Activated naive CD8-positive, alpha-beta T cell treated with anti-CD3 and anti-CD28 coated beads for 36 hours (primary cell): ENCODE data around the gene EIF2B2. TPM values are rescaled to one million over a fixed set of nuclear protein-coding genes. Genes with fewer than 3 reads are reported as not detected.

Source experiments
- DNase-seq: peaks from one replicate; pipeline ENCODE4 v3.0.0; 2021
- H3K27ac Mint-ChIP-seq: one replicate; pipeline ENCODE4 v1.8.0; 2022; ENCODE audit warnings: mild to moderate bottlenecking, moderate library complexity, mixed read lengths
- H3K27me3 Mint-ChIP-seq: one replicate; pipeline ENCODE4 v1.8.0; 2022; ENCODE audit warnings: mild to moderate bottlenecking, mixed read lengths
- H3K36me3 Mint-ChIP-seq: one replicate; pipeline ENCODE4 v1.8.0; 2021; ENCODE audit warnings: mild to moderate bottlenecking, mixed read lengths
- H3K4me1 Mint-ChIP-seq: one replicate; pipeline ENCODE4 v1.8.0; 2021; ENCODE audit warnings: mixed read lengths
- H3K4me3 Mint-ChIP-seq: one replicate; pipeline ENCODE4 v1.8.0; 2022; ENCODE audit warnings: mild to moderate bottlenecking, moderate library complexity, mixed read lengths
- H3K9me3 Mint-ChIP-seq: one replicate; pipeline ENCODE4 v1.8.0; 2022; ENCODE audit warnings: mixed read lengths
- total RNA-seq, 2 experiments: library from RNA; stranded (reverse); gene quantifications; one replicate each; pipeline ENCODE4 v1.2.3, GENCODE V29; 2021

The EIF2B2 gene
- total RNA-seq = 10 to 100 TPM; 55.6 to 60.1 TPM

DNA sequence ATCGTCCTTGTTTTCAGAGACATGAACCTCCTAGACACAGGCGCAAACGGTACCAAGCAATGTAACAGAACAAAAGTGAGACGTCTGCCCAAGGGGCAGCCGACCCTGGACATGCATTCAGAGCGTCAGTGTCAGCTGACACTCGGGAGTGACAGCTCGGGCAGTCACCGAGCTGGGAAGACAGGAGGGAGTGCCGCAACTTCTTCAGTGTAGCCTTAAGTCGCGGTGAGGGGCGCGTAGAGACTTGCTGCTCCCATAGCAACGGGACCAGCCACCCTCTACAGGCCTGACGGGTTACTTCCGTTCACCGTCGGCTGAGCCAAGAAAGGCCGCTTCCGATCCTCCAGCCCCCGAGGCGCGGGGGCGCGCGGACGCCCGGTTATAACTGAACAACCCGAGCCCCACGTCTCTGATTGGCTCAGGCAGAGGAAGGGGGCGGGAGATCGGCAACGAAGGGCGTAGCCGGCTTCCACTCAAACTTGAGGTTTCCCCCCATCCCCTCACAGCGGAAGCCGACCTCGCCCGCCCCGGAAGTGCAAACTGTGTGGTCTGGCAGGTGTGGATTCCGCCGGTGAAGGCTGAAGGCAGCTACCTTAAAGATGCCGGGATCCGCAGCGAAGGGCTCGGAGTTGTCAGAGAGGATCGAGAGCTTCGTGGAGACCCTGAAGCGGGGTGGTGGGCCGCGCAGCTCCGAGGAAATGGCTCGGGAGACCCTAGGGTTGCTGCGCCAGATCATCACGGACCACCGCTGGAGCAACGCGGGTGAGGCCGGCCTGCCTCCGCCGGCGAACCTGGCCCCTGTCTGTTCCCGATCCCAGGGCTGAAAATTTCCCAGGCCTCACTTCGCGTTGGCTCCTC, at the start of gene EIF2B2:
TSS of gene EIF2B2 (plus strand) at position 530 of the 858 bp plus-strand sequence. CDS start at position 600, 70 bp downstream.
- H3K27ac Mint-ChIP-seq = peak within 1 kb of the TSS; percentile 95
- no peaks in the 10 kb centered on the region for H3K27me3 Mint-ChIP-seq
- peaks cover 28% of the 10 kb centered on the region for H3K36me3 Mint-ChIP-seq
- H3K4me3 Mint-ChIP-seq = peak within 1 kb of the TSS; percentile 99
- peak; percentile 98 for DNase-seq
- peaks cover 31% of the 10 kb centered on the region for H3K4me1 Mint-ChIP-seq
- H3K9me3 Mint-ChIP-seq = no peaks in the 10 kb centered on the region

DNA sequence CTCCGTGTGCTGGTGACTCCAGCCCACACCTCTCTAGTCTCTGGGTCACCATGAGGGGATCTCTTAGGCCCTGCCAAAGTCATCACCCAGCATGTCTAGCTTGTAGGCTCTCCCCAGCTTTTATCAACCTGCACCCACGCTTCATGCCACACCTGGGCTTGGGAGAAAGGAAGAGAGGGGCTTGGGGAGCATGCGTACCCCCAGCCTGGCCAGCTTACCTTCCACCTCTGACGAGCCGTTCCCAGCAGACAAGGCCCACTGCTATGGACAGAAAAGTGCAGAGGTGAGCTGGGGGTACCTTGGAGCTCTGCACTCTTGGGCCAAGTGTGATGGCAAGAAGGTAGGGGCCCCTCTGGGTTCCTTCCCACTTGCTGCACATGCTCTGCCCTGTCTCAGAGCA, 49.0 kb upstream of the EIF2B2 start:
- Mint-ChIP-seq H3K9me3 (no peaks in the 10 kb centered on the region), H3K36me3 (no peaks in the 10 kb centered on the region), H3K4me1 (no peaks in the 10 kb centered on the region), H3K27me3 (peaks cover 14% of the 10 kb centered on the region), H3K27ac (no peak overlapping the region), H3K4me3 (no peak overlapping the region)
- DNase-seq = no peak

DNA sequence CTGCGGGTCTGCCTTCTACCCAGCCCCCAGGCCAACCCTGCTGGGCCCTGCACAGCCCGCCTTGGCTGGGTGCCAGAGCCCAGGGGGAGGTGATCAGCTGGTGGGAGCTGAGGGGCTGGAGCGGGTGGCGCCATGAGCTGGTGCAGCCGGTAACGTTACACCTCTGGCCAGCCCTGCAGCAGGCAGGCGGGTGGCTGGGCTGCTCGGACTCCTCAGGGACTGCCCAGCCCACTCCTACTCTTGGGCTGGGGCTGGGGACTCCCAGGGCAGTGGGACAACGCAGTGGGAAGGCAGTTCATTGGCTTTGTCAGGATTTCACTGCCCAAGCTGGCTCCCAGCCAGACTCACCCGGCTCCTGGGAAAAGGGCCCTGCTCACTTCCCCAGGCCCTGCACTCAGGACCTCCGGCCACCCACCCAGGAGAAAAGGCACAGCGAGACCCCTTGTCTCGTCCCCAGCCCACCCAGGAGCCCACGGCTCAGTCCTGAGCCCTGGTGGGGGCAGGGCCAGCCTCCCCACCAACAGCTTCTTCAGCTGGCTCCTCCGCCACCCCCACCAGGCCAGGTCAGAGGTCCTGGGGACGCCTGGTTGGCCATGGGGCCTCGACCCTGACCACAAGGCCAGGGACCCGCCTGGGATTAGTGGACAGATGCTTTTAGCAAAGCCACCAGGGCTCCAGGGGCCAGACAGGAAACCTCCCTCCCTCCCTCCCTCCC, 48.3 kb upstream of the EIF2B2 start:
- Mint-ChIP-seq H3K27ac (no peak overlapping the region), H3K4me3 (no peak overlapping the region), H3K4me1 (no peaks in the 10 kb centered on the region), H3K27me3 (peaks cover 14% of the 10 kb centered on the region), H3K36me3 (no peaks in the 10 kb centered on the region), H3K9me3 (no peaks in the 10 kb centered on the region)
- no peak for DNase-seq

DNA sequence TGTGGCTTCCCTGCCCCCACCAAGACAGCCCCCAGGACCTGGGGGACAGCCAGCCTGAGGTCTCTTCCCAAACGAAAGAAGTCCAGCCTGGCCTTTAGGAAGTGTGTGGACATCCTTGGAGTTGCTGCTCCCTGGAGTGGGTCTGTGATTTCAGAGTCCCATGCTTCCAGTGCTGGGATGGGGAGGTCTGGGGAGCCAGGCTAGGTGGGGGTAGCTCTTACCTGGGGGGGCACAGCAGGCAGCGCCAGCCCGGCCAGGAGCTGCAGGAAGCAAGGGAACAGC, 47.8 kb upstream of the EIF2B2 start:
- Mint-ChIP-seq H3K4me3 (no peak overlapping the region), H3K9me3 (no peaks in the 10 kb centered on the region), H3K4me1 (no peaks in the 10 kb centered on the region), H3K36me3 (no peaks in the 10 kb centered on the region), H3K27ac (no peak overlapping the region), H3K27me3 (peaks cover 14% of the 10 kb centered on the region)
- DNase-seq = no peak

DNA sequence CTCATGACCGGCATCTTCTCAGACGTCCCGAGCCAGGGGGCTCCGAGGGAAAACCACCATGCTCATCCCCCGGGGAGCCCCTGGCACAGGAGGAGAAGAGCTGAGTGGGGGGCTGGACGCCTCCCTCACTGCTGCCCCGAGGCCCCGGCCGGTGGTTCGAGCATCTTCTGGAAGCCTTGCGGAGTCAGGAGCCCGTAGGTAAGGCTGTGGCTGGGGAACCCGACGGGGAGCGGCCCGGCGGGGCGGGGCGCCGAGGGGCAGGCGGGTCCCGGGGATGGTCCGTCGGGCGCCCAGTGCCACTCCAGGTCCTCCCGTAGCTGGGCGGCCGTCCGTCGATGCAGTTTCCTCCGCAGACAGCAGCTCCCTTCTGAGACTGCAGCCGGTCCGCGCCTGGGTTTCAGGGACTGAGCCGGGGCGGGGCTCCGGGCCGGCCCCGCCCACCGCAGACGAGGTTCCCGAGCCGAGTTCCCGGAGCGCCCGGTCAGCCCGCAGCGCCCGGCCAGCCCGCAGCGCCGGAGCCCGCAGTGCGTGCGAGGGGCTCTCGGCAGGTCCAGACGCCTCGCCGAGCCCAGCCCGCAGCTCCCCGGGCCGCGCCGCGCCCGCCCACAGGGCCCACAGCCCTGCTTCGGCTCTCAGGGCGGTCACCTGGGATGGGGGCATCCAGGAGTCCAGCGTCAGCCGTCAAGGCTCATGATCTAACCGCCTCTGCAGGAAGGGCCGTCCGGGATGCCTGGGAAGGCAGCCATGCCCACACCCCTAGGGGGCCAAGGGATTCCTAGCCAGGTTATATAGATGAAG, 47.3 kb upstream of the EIF2B2 start, which contains the start of gene PGF:
TSS of gene PGF (minus strand) at position 369 of the 798 bp plus-strand sequence. CDS start at position 14, 355 bp downstream.
- Mint-ChIP-seq H3K9me3 (no peaks in the 10 kb centered on the region), H3K27ac (no peak within 1 kb of the TSS), H3K4me3 (peak within 1 kb of the TSS; percentile 53), H3K4me1 (no peaks in the 10 kb centered on the region), H3K36me3 (no peaks in the 10 kb centered on the region), H3K27me3 (peaks cover 14% of the 10 kb centered on the region)
- DNase-seq = peak; percentile 21

DNA sequence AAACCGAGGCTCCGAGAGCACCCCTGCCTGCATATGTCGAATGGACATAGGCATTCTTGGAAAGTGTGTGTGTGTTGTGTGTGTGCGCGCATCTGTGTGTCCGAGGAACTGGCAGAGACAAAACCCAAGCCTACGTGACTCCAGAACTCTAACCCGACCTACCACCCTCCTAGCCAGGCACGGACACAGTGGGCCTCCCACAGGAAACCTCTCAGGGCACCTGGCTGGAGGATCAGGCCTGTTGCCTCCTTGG, 46.8 kb upstream of the EIF2B2 start:
- H3K27me3 Mint-ChIP-seq = peaks cover 14% of the 10 kb centered on the region
- no peak overlapping the region for H3K27ac Mint-ChIP-seq
- no peaks in the 10 kb centered on the region for H3K36me3 Mint-ChIP-seq
- H3K9me3 Mint-ChIP-seq = no peaks in the 10 kb centered on the region
- H3K4me3 Mint-ChIP-seq = no peak overlapping the region
- H3K4me1 Mint-ChIP-seq = no peaks in the 10 kb centered on the region
- DNase-seq = no peak

DNA sequence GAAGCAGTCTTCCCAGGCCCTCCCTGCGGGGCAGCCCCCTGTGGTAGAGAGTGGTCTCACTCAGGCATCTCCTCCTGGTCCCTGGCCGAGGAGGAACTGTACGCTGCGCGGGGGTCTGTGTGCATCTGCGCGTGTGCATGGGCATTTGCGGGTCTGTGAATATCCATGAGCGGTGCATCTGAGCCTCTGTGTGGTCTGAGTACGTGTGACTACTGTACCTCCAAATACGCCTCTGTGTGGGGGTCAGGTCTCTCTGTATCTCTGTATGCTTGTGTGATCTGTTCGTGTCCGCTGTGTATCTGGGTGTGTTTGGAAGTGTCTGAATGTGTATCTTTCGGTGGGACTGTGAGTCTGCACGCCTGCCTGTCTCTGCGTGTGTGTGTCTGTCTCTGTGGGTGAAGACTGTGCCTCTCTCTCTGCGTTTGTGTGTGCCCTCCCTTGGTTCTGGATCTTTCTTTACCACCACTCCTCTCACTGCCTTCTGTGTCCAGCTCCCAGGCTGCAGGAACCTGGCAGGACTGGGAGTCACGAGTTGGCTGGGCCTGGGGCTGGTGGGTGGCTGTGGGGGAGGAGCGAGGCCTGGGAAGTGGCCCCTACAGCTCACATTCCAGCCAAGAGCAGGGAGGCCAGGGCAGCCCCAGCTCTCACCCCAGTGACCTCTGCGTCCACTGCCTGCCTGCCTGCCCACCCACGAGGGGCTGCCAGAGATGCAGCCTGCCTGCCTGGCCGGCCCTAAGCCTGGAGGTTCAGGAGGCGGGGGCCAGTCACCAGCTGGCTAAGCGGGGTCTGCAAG, 46.2 kb upstream of the EIF2B2 start:
- H3K4me3 Mint-ChIP-seq = no peak overlapping the region
- DNase-seq = no peak
- H3K36me3 Mint-ChIP-seq = no peaks in the 10 kb centered on the region
- no peaks in the 10 kb centered on the region for H3K9me3 Mint-ChIP-seq
- H3K27me3 Mint-ChIP-seq = peaks cover 14% of the 10 kb centered on the region
- no peak overlapping the region for H3K27ac Mint-ChIP-seq
- H3K4me1 Mint-ChIP-seq = no peaks in the 10 kb centered on the region

DNA sequence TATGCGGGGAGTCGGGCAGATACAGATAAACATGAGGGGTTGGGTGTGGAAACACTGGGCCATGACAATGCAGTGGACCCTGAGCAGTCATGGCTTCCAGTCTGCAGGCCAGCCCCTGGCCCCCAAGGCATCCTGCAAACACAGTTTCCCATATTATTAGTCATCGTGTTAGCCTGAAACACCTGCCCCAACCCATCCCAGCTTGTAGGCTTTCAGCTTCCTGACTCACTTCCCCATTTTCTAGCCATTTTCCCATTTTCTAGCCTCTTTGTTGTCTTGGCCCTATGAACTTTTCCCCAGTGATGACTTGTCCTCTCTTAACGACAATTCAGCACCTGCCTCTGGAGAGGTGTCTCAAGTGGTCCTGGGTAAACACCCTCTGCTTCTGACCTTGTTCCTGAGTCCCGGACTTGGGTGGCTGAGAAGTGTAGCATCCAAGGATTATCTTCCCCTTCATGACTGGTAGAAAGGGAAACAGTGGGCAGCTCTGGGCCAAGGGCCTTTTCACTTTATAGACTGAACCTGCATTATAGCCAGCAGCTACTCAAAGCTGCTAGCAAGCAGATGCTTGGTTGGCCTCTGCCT, 43.0 kb upstream of the EIF2B2 start:
- Mint-ChIP-seq H3K27ac (no peak overlapping the region), H3K27me3 (peaks cover 5% of the 10 kb centered on the region), H3K4me3 (no peak overlapping the region), H3K36me3 (no peaks in the 10 kb centered on the region), H3K9me3 (no peaks in the 10 kb centered on the region), H3K4me1 (peaks cover 7% of the 10 kb centered on the region)
- DNase-seq = no peak

DNA sequence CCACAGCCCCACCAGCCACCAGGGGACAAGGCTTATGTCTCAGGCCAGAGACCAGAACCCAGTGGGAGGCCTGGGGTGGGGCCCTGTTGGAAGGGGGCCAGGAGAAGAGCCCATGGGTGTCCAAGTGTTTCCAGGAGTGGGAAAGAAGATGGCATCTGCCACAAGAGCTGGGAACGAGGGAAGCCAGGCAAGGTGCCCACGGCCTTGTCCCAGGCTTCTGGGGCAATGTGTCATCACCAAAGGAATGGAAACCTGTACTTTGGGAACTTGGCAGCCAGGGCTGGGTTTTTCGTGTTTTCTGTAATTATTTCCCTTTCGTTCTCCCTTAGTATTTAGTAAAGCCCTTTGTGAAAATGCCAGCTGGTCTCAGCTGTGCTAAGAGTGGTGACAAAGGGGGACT, 42.0 kb upstream of the EIF2B2 start:
- Mint-ChIP-seq H3K27me3 (peaks cover 5% of the 10 kb centered on the region), H3K9me3 (no peaks in the 10 kb centered on the region), H3K4me3 (no peak overlapping the region), H3K4me1 (peaks cover 7% of the 10 kb centered on the region), H3K36me3 (no peaks in the 10 kb centered on the region), H3K27ac (no peak overlapping the region)
- no peak for DNase-seq

DNA sequence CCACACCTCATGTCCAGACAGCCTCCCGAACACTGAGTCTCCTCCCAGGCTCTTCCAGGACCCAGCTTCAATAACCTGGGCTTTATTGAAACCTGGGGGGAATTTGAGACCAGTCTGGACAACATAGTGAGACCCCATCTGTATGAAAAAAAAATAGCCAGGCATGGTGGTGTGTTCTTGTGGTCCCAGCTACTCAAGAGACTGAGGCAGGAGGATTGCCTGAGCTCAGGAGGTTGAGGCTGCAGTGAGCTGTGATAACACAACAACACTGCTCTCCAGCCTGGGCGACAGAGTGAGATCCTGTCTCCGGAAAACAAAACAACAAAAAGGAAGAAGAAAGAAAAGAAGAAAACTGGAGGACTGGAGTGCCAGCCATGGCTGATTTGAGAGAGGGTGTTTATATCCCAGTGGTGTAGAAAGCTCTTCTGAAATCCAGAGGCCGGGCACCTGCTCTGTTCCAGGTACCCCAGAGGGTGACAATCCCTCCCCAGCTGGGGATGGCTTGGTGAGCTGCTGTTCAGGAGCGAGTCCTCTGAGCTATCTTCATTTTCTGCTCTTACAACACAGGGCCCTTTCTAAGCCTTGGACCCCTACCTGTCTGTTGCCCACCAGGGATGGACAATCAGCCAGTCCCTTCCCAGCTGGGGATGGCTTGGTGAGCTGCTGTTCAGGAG, 41.3 kb upstream of the EIF2B2 start:
- no peak for DNase-seq
- Mint-ChIP-seq H3K9me3 (no peaks in the 10 kb centered on the region), H3K27ac (no peak overlapping the region), H3K27me3 (peaks cover 3% of the 10 kb centered on the region), H3K4me1 (peaks cover 7% of the 10 kb centered on the region), H3K36me3 (no peaks in the 10 kb centered on the region), H3K4me3 (no peak overlapping the region)

DNA sequence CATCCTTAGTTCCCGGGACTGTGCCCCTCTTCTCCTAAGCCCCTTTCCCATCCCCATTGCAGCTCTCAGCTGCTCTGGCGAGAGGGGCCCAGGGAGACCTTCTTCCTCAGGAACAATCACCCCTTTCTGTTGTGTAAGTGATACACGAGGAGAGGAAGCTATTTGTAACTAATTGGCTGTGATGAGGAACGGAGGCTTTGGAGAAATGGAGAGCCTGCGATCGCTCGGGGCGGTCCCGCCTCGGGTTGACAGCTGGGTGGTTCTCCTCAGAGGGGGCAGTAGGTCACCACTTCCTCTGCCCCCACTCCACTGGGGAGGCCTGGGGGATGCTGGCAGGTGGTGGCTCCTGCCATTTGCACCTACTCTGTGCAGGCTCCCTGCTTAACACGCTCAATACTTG, 40.7 kb upstream of the EIF2B2 start:
- H3K4me1 Mint-ChIP-seq = peaks cover 7% of the 10 kb centered on the region
- no peaks in the 10 kb centered on the region for H3K27me3 Mint-ChIP-seq
- no peak for DNase-seq
- no peak overlapping the region for H3K4me3 Mint-ChIP-seq
- no peak overlapping the region for H3K27ac Mint-ChIP-seq
- H3K36me3 Mint-ChIP-seq = no peaks in the 10 kb centered on the region
- H3K9me3 Mint-ChIP-seq = no peaks in the 10 kb centered on the region

DNA sequence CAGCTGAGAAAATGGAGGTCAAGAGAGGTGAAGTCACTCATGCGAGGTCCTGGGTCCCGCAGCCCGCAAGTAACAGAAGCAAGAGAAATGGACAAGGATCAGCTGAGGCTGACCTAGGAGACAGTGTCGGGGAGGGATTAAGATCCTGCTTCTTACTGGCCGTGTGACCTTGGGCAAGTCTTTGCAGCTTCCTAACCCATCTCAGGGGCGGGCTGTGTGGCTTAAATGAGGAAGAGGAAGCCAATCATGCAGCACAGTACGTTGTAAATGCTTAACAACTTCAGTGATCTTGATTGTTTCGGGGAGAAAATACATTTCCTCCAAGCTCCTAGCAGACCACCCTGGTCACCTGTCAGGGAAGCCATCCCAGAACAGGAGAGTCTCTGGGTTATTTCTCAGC, 40.2 kb upstream of the EIF2B2 start:
- H3K4me3 Mint-ChIP-seq = no peak overlapping the region
- no peak overlapping the region for H3K27ac Mint-ChIP-seq
- peaks cover 7% of the 10 kb centered on the region for H3K4me1 Mint-ChIP-seq
- H3K27me3 Mint-ChIP-seq = no peaks in the 10 kb centered on the region
- no peak for DNase-seq
- H3K9me3 Mint-ChIP-seq = no peaks in the 10 kb centered on the region
- H3K36me3 Mint-ChIP-seq = no peaks in the 10 kb centered on the region

DNA sequence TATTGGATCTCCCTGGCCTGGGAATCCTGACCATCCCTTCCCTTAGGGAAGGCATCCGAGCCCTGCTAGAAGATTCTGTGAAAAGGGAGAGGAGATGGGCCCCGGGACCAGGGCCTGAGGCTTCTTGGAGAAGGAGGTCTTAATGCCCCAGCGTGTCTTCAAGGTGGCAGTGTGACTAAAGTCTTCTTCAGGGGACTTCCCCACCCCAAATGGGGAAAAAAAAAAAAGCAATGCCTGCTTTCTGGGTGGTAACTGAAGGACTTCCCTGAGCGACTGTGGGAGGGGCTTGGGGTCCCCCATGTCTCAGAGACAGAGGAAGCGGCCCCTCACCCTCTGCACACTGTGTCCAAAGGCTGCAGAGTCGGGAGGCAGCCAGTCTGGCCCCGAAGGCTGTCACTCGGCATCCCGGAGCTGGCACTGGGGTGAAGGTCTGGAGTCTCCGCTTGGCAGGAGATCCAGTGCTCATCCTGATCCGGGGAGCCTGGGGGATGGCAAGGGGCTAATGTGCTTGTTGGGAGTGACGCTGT, 39.5 kb upstream of the EIF2B2 start:
- H3K9me3 Mint-ChIP-seq = no peaks in the 10 kb centered on the region
- H3K4me1 Mint-ChIP-seq = peaks cover 7% of the 10 kb centered on the region
- no peak overlapping the region for H3K27ac Mint-ChIP-seq
- no peaks in the 10 kb centered on the region for H3K27me3 Mint-ChIP-seq
- no peak overlapping the region for H3K4me3 Mint-ChIP-seq
- no peaks in the 10 kb centered on the region for H3K36me3 Mint-ChIP-seq
- no peak for DNase-seq

DNA sequence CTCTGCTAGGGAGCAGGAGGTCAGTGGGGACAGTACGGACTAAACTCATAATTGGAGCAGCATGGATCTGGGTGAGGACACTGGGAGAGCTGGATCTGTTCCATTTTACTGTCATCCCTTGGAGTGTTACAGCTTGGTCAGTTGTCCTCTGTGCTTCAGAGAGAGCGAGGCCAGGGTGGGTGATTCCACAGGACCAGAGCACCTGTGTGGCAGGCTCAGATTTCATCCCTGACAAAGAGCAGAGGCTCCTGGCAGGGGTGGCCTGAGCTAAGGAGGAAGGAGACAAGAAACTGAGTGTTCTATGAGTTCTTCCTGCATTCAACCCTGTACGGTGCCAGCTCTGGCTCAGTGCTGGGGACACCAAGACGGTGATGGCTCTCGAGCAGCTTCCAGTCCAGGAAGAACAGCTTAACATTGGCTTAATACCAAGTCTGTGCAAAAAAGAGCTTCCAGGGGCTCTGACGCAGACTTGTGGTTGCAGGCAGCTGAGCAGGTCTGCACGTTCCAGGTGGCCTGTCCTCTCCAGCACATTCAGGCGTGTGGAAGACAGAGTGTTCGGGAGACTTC, 38.9 kb upstream of the EIF2B2 start:
- H3K4me3 Mint-ChIP-seq = no peak overlapping the region
- no peaks in the 10 kb centered on the region for H3K9me3 Mint-ChIP-seq
- H3K36me3 Mint-ChIP-seq = no peaks in the 10 kb centered on the region
- H3K27ac Mint-ChIP-seq = no peak overlapping the region
- DNase-seq = no peak
- H3K4me1 Mint-ChIP-seq = peaks cover 7% of the 10 kb centered on the region
- H3K27me3 Mint-ChIP-seq = no peaks in the 10 kb centered on the region
